Activated T-cell treated with anti-CD3 and anti-CD28 coated beads for 4 hours (primary cell): ENCODE results near the gene GSS.

Experiments
- DNase-seq: peaks from one replicate; pipeline ENCODE4 v3.0.0-alpha.2; 2020

Gene GSS

GRCh38 chr20:34992751-34993417, 37.3 kb upstream of the GSS start:
- DNase-seq, result no peak

DNA sequence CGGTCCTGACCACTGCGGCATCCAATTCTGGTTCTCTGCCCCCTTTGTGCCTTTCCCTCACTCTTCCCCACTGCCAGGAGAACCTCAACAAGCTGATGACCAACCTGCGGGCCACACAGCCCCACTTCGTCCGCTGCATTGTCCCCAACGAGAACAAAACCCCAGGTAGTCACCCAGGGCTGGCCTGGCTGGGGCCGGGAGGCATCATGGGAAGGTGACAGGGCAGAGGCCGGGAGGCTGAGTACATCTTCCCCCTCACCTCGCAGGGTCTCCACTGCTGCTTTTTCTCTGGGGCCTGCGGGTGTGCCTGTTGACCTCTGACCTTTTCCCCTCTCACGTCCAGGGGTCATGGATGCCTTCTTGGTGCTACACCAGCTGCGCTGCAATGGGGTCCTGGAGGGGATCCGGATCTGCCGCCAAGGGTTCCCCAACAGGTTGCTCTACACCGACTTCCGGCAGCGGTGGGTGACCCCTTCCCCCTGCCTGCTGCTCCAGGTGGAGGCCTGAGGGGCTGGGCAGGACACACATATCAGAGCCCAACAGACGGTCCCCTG, 35.1 kb upstream of the GSS start:
- no peak for DNase-seq

DNA sequence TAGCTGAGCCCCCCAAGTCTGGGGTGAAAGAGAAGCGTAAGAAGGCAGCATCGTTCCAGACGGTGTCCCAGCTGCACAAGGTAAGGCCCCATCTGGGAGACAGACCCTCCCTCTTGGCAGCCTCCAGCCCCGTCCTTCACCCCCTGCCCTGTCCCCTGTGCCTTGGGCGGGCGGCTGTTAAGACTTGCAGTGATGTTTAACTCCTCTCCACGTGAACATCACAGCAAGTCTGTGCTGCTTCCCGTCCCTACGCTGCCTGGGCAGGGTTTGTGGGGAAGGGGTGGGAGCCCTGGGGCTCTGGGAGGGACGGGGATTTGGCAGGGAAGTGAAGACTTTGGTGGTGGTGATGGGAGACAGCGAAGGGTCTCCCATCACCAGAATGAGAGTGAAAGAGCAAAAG, 34.6 kb upstream of the GSS start:
- no peak for DNase-seq

DNA sequence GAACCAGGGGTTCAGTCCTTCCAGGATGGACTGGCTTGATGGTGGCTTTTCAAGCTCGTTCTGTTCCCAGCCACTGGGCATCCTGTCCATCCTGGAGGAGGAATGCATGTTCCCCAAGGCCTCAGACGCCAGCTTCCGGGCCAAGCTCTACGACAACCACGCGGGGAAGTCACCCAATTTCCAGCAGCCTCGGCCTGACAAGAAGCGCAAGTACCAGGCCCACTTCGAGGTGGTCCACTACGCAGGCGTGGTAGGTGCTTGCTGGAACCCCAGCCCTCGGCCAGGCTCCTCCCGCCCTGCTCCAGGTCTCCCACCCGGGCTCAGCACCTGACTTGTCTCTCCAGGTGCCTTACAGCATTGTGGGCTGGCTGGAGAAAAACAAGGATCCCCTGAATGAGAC, 34.1 kb upstream of the GSS start:
- no peak for DNase-seq

DNA sequence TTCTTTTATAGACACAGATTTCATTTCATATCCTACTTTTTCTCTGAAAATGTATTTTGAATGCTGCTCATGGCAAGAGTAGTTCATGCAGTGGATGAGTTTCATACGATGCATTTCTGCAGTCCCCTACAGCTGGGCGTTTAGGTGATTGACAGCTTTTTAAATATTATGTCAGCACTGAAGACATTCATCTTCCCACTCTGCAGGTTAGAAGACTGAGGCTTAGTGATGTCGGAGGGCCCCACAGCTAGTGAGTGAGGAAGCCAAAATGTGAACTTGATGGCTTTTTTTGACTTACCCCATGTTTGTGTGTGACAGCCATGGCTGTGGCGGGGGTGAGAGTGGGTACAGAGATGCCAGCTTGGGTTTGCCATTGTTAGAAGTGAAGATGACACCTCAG, 33.5 kb upstream of the GSS start:
- no peak for DNase-seq

DNA sequence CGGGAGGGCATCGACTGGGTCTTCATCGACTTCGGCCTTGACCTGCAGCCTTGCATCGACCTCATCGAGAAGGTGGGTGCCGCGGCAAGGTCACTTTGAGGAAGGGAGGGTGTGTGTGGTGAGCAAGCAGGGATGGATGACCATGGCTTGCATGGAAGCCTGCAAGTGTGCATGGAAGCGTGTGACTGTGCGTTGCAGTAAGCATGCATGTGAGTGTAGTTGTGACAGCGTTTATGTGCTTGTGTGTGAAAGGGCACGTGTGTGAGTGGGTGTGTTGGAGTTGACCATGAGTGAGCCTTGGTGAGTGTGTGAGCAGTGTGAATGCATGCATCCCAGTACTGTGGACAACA, 32.6 kb upstream of the GSS start:
- DNase-seq, result no peak

DNA sequence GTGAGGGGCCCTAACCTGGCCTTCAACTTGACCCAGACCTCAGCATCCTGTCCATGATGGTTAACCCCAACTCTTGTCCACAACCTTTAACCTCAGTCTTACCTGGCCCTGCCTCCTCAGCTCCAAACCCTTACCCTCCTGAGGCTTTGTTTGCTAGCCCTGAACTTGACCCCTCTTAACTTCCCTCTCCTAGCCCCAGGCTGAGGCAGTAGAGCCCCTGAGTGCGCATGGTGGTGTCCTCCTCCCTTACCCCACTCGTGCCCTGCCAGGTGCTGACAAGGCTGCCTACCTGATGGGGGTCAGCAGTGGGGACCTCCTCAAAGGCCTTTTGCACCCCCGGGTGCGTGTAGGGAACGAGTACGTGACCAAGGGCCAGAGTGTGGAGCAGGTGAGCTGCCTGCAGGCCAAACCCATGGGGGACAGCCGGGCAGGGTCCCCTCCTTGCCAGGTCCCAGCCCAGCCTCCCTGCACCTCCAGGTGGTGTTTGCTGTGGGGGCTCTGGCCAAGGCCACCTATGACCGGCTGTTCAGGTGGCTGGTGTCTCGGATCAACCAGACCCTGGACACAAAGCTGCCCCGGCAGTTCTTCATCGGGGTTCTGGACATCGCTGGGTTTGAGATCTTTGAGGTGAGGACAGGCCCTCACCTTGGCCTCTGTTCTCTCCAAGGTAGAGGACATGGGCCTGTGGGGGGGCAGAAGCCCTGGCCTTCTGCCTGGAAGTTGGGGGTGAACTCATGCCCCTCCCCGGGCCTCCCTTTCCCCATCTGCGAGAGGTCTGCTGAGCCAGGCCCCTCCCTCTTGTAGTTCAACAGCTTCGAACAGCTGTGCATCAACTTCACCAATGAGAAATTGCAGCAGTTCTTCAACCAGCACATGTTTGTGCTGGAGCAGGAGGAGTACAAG, 31.9 kb upstream of the GSS start:
- no peak for DNase-seq

DNA sequence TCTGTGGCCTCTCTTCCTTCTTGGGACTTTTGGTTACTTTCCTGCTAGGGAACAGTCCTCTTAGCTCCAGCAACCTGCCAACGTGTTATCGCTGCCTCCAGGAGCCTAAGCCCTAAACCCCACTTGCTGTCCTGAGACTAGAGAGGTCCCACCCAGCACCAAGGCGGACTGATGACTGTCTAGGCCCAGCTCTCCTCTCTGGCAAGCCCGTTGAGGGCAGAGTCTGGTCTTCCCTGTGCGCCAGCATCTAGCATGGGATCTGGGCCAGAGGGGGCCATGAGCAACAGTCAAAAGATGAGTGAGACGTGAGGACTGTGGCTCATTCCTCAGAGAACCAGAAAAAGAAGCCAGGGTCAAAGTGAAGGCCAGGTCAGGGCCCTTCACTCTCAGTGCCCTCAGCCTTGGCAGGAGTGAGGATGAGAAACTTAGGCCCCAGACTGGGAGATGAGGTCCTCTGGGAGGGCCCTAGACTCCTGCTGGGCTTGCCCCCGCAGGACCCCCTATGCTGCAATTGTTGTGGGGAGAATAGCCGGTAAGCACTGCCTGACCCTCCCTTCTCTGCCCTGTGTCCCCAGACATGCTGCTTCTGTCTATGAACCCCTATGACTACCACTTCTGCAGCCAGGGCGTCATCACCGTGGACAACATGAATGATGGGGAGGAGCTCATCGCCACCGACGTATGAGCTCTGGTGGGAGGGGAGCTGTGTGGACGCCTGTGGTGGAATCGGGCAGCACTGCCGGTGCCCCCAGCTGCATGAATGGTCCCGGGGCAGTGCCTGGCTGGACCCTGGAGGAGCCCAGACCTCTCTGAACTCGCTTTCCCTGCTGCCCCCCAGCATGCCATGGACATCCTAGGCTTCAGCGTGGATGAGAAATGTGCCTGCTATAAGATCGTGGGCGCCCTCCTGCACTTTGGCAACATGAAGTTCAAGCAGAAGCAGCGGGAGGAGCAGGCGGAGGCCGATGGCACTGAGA, 31.0 kb upstream of the GSS start:
- DNase-seq, result no peak

GRCh38 chr20:34985461-34986310, 30.1 kb upstream of the GSS start:
- DNase-seq, result no peak

GRCh38 chr20:34984756-34985261, 29.2 kb upstream of the GSS start:
- no peak for DNase-seq

- DNase-seq, result no peak
Observed at GRCh38 chr20:34983995-34984735, 28.6 kb upstream of the GSS start.

- no peak for DNase-seq
Observed at GRCh38 chr20:34983089-34983820, 27.6 kb upstream of the GSS start.

DNA sequence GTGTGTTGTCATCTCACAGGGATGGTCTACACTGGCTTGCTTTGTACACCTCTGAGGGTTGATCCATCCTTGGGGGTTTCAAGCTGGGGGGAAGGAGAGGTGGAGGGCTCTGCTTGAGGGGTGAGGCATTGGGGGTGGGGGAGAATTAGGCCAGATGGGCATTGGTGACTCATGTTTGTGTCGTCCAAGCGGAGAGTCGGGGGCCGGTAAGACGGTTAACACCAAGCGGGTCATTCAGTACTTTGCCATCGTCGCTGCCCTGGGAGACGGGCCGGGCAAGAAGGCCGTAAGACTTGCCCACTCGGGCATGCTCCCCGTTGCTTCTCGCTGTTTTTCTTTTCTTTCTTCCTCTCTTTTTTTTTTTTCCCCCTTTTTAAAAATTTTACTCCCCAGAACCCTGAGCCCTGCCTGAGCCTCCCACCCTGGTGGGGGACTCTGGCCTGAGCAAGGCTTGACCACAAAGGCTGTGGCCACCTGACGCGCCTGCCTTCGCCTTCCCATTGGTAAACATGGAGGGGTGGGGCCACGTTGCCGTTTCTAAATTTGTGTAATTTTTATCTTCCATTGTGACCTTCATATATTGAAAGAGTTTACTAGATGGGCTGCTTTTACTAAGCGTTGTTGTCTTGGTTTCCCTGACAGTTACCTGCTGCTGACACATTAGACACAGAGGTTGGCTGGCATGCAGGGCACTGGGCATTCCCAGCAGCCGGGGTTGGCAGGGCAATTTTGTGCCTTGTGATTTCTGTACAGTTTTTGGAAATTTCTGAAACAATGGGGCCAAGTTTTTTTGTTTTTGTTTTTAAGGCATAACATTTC, 26.9 kb upstream of the GSS start:
- DNase-seq, result no peak

- DNase-seq, result no peak
Observed at GRCh38 chr20:34980543-34981233, 25.1 kb upstream of the GSS start.

DNA sequence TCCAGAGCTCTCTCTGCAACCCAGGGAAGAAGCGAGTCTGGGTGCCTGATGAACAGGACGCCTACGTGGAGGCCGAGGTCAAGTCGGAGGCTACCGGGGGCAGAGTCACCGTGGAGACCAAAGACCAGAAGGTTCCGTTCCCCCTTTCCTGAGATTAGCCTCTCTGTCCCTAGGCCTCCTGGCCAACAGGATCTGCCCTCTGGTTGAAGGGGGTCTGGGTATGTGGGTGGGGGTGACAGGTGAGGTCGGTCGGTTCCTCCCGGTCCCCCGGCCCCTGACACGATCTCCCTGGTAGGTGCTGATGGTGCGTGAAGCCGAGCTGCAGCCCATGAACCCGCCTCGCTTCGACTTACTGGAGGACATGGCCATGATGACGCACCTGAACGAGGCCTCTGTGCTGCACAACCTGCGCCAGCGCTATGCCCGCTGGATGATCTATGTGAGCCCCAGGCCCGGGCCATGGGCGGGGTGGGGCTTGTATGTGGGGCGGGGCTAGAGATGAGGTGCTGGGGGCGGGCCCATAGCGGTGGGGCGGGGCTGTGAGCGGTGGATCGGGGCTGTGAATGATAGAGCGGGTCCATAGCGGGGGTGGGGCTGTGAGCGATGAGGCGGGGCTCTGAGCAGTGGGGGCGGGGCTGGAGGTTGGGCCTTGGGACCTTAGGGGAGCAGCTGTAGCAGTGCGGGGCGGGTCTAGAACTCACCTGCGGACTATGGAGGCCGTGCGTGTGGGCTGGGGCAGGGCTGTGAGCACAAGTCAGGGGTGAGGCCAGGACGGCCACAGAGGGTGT, 24.0 kb upstream of the GSS start:
- DNase-seq, result no peak

GRCh38 chr20:34978092-34978744, 22.6 kb upstream of the GSS start:
- DNase-seq, result no peak

GRCh38 chr20:34977365-34978091, 21.9 kb upstream of the GSS start:
- DNase-seq, result no peak
